ENCODE data around the gene BAIAP2L2. TPM values are rescaled to one million over a fixed set of nuclear protein-coding genes. Genes with fewer than 3 reads are reported as not detected.

Gene BAIAP2L2
- total RNA-seq, 1 donor from 2014 or later, result 6.5 TPM

DNA sequence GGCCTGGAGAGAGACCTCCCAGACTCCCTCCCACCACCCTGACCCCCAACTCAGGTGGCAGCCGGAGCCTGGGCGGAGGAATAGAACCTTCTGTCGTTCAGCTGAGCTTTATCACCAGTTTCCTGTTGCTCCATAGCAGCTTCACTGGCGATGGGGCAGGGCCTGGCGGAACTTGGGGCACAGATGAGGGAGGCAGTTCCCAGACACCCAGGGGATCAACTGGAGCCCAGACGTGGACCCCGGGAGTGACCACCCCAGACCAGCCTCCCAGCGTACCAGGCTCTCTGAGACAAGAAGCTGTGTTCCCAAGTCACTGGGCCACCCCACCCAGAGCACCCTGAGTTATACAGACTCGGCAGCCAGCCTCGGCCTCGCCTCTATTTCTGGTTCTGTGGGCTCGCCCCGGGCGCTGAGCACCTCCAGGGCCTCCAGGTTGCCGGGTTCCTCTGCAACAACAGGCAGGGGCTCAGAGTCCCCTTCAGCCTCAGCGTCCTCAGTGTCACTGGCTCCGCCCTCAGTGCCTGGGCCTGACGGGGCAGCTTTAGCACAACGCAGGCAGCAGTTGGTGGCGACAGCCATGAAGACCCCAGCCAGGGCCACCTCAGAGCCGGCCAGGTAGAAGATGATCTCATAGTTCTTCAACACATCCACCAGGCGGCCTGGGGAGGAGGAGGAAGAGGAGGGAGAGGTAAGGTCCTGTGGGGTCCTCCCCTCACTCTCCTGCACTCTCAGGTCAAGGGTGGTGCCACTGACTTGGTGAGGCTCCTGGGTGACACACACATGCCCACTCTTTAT lies 32.2 kb downstream of the BAIAP2L2 start:
- H3K9me3 Mint-ChIP-seq (ENCODE audit: low read depth), result no peaks in the 10 kb centered on the region
- no peak for DNase-seq (ENCODE audit: low spot score, unreplicated experiment)
- peaks cover 8% of the 10 kb centered on the region for H3K27me3 Mint-ChIP-seq
- no peak overlapping the region for H3K27ac Mint-ChIP-seq
- no peak overlapping the region for H3K4me3 Mint-ChIP-seq (ENCODE audit: low read depth)
- TF ChIP-seq, protein P1, sequence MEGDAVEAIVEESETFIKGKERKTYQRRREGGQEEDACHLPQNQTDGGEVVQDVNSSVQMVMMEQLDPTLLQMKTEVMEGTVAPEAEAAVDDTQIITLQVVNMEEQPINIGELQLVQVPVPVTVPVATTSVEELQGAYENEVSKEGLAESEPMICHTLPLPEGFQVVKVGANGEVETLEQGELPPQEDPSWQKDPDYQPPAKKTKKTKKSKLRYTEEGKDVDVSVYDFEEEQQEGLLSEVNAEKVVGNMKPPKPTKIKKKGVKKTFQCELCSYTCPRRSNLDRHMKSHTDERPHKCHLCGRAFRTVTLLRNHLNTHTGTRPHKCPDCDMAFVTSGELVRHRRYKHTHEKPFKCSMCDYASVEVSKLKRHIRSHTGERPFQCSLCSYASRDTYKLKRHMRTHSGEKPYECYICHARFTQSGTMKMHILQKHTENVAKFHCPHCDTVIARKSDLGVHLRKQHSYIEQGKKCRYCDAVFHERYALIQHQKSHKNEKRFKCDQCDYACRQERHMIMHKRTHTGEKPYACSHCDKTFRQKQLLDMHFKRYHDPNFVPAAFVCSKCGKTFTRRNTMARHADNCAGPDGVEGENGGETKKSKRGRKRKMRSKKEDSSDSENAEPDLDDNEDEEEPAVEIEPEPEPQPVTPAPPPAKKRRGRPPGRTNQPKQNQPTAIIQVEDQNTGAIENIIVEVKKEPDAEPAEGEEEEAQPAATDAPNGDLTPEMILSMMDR (IDR thresholded peaks at IDR 0.05; ENCODE audit: unreplicated experiment), result no peak
- H3K4me1 Mint-ChIP-seq (ENCODE audit: low read depth), result peaks cover 1% of the 10 kb centered on the region
- peaks cover 11% of the 10 kb centered on the region for H3K36me3 Mint-ChIP-seq (ENCODE audit: insufficient read depth)

DNA sequence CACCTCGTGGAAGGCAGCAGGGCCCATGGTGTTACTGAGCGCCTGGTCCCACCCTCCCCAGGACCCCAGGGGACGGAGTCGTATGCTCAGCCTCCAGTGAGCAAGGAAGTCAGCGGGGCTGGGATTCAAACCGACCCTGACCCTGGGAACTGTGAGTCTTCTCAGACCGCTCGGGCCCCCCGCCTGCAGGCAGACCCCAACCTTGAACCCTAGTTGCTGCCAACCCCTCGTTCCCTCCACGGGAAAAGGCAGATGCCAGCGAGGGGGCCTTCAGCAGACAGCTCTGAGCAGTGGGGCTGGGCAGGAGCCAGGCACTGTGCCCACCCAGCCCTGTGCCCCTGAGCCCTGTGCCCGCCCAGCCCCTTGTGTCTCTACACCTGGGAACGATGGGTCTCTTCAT lies 32.9 kb downstream of the BAIAP2L2 start:
- Mint-ChIP-seq H3K4me1 (ENCODE audit: low read depth) (no peaks in the 10 kb centered on the region), H3K4me3 (ENCODE audit: low read depth) (no peak overlapping the region), H3K9me3 (ENCODE audit: low read depth) (no peaks in the 10 kb centered on the region), H3K27ac (no peak overlapping the region), H3K36me3 (ENCODE audit: insufficient read depth) (peaks cover 15% of the 10 kb centered on the region), H3K27me3 (peaks cover 8% of the 10 kb centered on the region)
- no peak for DNase-seq (ENCODE audit: low spot score, unreplicated experiment)
- TF ChIP-seq, protein P1 (IDR thresholded peaks at IDR 0.05; ENCODE audit: unreplicated experiment), result no peak

DNA sequence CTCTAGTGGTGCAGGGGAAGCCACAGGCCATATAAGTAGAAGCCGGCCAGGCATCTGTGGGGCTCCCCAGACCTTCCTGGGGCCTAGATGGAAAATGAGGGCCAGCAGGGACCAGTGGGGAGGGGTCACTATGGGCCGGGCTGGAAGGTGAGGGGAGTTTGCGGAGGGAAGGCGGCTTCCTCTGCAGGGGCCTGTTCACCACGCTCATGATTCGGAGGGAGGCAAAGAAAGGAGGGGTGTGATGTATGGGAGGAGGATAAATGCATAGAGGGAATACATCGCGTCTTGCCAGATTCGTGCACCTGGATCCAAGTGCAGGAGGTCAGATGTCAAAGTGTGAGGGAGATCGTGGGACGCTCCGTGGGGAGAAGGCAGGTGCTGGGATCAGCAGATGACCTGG lies 33.4 kb downstream of the BAIAP2L2 start:
- no peak for DNase-seq (ENCODE audit: low spot score, unreplicated experiment)

DNA sequence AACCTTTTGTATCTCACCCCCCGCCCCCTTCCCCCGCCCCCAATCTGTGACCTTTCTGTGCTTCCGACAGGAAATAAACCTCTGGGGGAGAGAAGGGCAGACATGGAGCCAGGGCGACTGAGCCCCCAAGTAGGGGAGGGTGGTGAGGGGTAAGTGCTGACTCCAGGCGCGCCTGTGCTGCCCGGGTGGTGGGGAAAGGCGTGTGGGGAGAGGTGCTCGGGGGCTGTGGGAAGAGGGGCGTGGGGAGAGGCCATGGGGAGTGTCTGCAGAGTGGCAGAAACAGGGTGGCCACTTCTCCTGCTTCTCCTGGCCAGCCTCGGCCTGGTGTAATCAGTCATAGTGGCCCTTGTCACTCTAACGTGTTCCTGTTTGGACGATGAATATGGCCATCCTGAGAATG lies 34.5 kb downstream of the BAIAP2L2 start:
- H3K27ac Mint-ChIP-seq, result no peak overlapping the region
- no peaks in the 10 kb centered on the region for H3K4me1 Mint-ChIP-seq (ENCODE audit: low read depth)
- no peak for DNase-seq (ENCODE audit: low spot score, unreplicated experiment)
- H3K4me3 Mint-ChIP-seq (ENCODE audit: low read depth), result no peak overlapping the region
- TF ChIP-seq, protein P1 (IDR thresholded peaks at IDR 0.05; ENCODE audit: unreplicated experiment), result no peak
- peaks cover 16% of the 10 kb centered on the region for H3K36me3 Mint-ChIP-seq (ENCODE audit: insufficient read depth)
- peaks cover 8% of the 10 kb centered on the region for H3K27me3 Mint-ChIP-seq
- no peaks in the 10 kb centered on the region for H3K9me3 Mint-ChIP-seq (ENCODE audit: low read depth)

More for the DNA sequence above, 33.4 kb downstream of the BAIAP2L2 start:
- Mint-ChIP-seq H3K36me3 (ENCODE audit: insufficient read depth) (peaks cover 16% of the 10 kb centered on the region), H3K27me3 (peaks cover 8% of the 10 kb centered on the region), H3K9me3 (ENCODE audit: low read depth) (no peaks in the 10 kb centered on the region), H3K4me3 (ENCODE audit: low read depth) (no peak overlapping the region), H3K27ac (no peak overlapping the region), H3K4me1 (ENCODE audit: low read depth) (no peaks in the 10 kb centered on the region)
- TF ChIP-seq, protein P1 (IDR thresholded peaks at IDR 0.05; ENCODE audit: unreplicated experiment), result no peak

DNA sequence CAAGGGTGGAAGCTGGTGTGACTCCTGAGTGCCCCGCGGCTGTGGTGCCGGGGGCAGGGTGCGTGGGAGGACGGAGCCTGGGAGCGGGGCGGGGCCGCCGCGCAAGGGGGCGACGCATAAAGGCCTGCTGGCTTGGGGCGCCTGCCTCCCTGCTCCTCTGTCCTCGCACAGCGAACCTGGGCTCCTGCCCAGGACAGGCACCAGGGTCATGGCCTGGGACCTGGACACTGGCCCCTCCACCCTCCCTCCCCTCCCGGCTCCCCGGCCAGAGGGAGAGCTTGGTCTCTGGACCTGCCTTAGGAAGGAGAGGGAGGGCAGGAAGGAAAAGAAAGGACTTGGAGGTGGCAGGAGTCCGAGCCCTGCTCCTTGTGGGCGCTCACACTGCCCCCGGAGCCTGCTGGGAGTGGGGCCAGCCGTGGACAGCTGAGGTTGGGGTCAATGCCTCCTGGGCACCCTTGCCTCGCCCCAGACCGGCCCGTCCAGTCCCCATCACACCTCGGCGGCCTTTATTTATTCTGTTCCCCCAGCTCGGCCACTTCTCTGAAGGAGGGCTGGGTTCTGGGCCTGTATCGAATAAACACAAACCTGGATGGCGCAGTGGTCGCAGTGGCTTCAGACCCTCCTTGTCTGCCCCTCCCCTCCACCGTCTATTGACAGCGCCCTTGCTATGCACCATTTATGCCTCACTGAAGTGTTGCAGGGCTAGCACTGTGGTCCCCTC lies 35.2 kb downstream of the BAIAP2L2 start:
- H3K4me3 Mint-ChIP-seq (ENCODE audit: low read depth), result no peak overlapping the region

More for the DNA sequence above, 35.2 kb downstream of the BAIAP2L2 start:
- TF ChIP-seq, protein P1 (IDR thresholded peaks at IDR 0.05; ENCODE audit: unreplicated experiment), result no peak
- H3K4me1 Mint-ChIP-seq (ENCODE audit: low read depth), result no peaks in the 10 kb centered on the region
- peaks cover 7% of the 10 kb centered on the region for H3K27me3 Mint-ChIP-seq
- H3K27ac Mint-ChIP-seq, result no peak overlapping the region
- H3K9me3 Mint-ChIP-seq (ENCODE audit: low read depth), result no peaks in the 10 kb centered on the region
- DNase-seq (ENCODE audit: low spot score, unreplicated experiment), result no peak
- peaks cover 16% of the 10 kb centered on the region for H3K36me3 Mint-ChIP-seq (ENCODE audit: insufficient read depth)
